ENCODE data around the gene CPZ. TPM values are rescaled to one million over a fixed set of nuclear protein-coding genes. Genes with fewer than 3 reads are reported as not detected.

The CPZ gene
- polyA plus RNA-seq, 1 donor (not counting 4 experiments of a cell fraction or from before 2014, with no cell fraction given), result not detected

DNA sequence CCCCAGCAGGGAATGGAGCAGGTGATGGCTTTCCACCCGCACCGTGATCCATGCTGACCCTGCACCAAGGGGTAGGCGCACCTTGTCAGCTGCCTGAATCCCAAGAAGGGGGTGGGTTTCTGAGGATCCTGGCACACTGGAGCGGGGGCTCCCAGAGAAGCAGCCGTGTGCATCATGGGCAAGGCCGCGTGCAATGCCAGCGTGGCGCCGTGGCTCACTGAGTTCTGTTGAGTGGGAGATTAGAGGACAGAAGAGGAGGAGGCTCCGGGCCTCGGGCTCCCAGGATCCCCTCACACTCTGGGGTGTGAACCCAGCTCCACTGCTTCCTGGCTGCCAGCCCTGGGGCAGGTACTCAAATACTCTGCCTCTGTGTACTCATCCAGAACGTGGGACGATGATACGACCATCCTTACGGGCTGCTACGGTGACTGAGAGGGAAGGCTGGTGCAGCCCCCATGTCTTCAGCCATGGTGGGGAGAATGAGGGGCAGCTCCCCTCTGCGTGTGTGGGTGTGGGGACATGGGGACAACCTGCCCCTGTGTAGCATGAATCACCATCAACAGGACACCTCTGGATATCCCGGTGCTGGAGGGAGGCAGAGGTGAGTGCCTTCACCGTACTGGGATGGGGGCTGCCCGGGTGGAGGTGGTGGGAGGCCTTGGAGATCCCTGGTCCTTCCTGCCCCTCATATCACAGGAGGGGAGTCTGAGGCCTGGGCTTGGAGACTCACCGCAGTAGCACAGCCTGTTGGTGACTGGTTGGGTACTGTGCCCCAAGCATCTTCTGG is 52.6 kb downstream of the CPZ start:
- dilution Hi-C loops (cut with MboI; ENCODE audit: extremely low pct_ligation_motif_present, low sequenced_read_pairs), result no loop called here

DNA sequence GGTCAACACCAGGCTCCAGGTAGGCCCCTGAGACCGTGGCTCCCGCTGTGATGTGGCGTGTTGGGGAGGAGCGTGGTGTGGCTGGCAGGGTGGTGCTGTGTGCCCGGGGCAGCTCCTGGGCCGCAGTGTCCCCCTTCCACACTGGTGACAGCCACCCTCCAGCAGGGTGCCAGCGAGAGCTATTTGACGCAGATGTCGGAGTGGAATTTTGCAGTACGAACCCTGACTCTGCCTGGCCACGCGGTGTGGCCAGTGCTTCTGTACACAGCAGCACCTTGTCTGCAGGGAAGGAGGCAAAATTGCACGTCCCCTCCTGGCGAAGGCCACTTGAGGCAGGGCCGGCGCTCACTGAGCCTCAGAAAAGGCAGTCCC is 53.2 kb downstream of the CPZ start:
- Histone ChIP-seq H3K27me3 (ENCODE audit: control insufficient read depth, extremely low read depth, insufficient read depth, low read length) (no peaks in the 10 kb centered on the region), H3K9me3 (ENCODE audit: control insufficient read depth, low read depth, low read length) (peaks cover 3% of the 10 kb centered on the region), H3K4me3 (ENCODE audit: control insufficient read depth in 2 of 3, extremely low read depth in 1 of 3, insufficient read depth in 2 of 3, low read depth in 1 of 3, low read length in 3 of 3) (no peak overlapping the region), H3K4me2 (ENCODE audit: control insufficient read depth, extremely low read depth, insufficient read depth, low read depth, low read length) (no peak overlapping the region), H3K9me1 (ENCODE audit: control insufficient read depth, extremely low read depth, insufficient read depth, low read length) (no peaks in the 10 kb centered on the region), H3K27ac (ENCODE audit: control insufficient read depth, insufficient read depth, low read length) (no peak overlapping the region), H4K20me1 (ENCODE audit: control insufficient read depth, extremely low read depth, insufficient read depth, low read length) (no peaks in the 10 kb centered on the region), H3K4me1 (ENCODE audit: control insufficient read depth, extremely low read depth, insufficient read depth, low read length) (no peaks in the 10 kb centered on the region), H3K9ac (ENCODE audit: control insufficient read depth, extremely low read depth, insufficient read depth, low read length) (no peak overlapping the region), H2AFZ (ENCODE audit: control insufficient read depth, low read length) (no peak overlapping the region), H3K79me2 (ENCODE audit: control insufficient read depth, insufficient read depth, low read length) (no peaks in the 10 kb centered on the region), H3K36me3 (ENCODE audit: control insufficient read depth in 2 of 2, extremely low read depth in 1 of 2, insufficient read depth in 2 of 2, low read length in 2 of 2) (no peaks in the 10 kb centered on the region)
- DNase-seq (ENCODE audit: low read depth, low spot score) (no peak), FAIRE-seq (no peak)
- TF ChIP-seq, protein P1, sequence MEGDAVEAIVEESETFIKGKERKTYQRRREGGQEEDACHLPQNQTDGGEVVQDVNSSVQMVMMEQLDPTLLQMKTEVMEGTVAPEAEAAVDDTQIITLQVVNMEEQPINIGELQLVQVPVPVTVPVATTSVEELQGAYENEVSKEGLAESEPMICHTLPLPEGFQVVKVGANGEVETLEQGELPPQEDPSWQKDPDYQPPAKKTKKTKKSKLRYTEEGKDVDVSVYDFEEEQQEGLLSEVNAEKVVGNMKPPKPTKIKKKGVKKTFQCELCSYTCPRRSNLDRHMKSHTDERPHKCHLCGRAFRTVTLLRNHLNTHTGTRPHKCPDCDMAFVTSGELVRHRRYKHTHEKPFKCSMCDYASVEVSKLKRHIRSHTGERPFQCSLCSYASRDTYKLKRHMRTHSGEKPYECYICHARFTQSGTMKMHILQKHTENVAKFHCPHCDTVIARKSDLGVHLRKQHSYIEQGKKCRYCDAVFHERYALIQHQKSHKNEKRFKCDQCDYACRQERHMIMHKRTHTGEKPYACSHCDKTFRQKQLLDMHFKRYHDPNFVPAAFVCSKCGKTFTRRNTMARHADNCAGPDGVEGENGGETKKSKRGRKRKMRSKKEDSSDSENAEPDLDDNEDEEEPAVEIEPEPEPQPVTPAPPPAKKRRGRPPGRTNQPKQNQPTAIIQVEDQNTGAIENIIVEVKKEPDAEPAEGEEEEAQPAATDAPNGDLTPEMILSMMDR (optimal IDR thresholded peaks at IDR 0.05 in 1 of 3, IDR thresholded peaks at IDR 0.05 in 1 of 3, conservative IDR thresholded peaks at IDR 0.05 in 1 of 3; ENCODE audit: extremely low read depth in 1 of 3, insufficient read depth in 2 of 3, low read length in 3 of 3), result no peak
- no peak for TF ChIP-seq EZH2 (IDR thresholded peaks at IDR 0.05; ENCODE audit: low read length)
- dilution Hi-C loops (cut with MboI; ENCODE audit: extremely low pct_ligation_motif_present, low sequenced_read_pairs), result no loop called here

More for the DNA sequence above, 52.6 kb downstream of the CPZ start:
- Histone ChIP-seq H3K9me3 (ENCODE audit: control insufficient read depth, low read depth, low read length) (peaks cover 3% of the 10 kb centered on the region), H3K27ac (ENCODE audit: control insufficient read depth, insufficient read depth, low read length) (no peak overlapping the region), H2AFZ (ENCODE audit: control insufficient read depth, low read length) (no peak overlapping the region), H3K36me3 (ENCODE audit: control insufficient read depth in 2 of 2, extremely low read depth in 1 of 2, insufficient read depth in 2 of 2, low read length in 2 of 2) (no peaks in the 10 kb centered on the region), H3K27me3 (ENCODE audit: control insufficient read depth, extremely low read depth, insufficient read depth, low read length) (no peaks in the 10 kb centered on the region), H3K9me1 (ENCODE audit: control insufficient read depth, extremely low read depth, insufficient read depth, low read length) (no peaks in the 10 kb centered on the region), H4K20me1 (ENCODE audit: control insufficient read depth, extremely low read depth, insufficient read depth, low read length) (no peaks in the 10 kb centered on the region), H3K9ac (ENCODE audit: control insufficient read depth, extremely low read depth, insufficient read depth, low read length) (no peak overlapping the region), H3K4me3 (ENCODE audit: control insufficient read depth in 2 of 3, extremely low read depth in 1 of 3, insufficient read depth in 2 of 3, low read depth in 1 of 3, low read length in 3 of 3) (no peak overlapping the region), H3K4me1 (ENCODE audit: control insufficient read depth, extremely low read depth, insufficient read depth, low read length) (no peaks in the 10 kb centered on the region), H3K79me2 (ENCODE audit: control insufficient read depth, insufficient read depth, low read length) (no peaks in the 10 kb centered on the region), H3K4me2 (ENCODE audit: control insufficient read depth, extremely low read depth, insufficient read depth, low read depth, low read length) (no peak overlapping the region)
- DNase-seq (ENCODE audit: low read depth, low spot score) (no peak), FAIRE-seq (no peak)
- TF ChIP-seq, protein P1 (optimal IDR thresholded peaks at IDR 0.05 in 1 of 3, IDR thresholded peaks at IDR 0.05 in 1 of 3, conservative IDR thresholded peaks at IDR 0.05 in 1 of 3; ENCODE audit: extremely low read depth in 1 of 3, insufficient read depth in 2 of 3, low read length in 3 of 3), result no peak
- TF ChIP-seq EZH2 (IDR thresholded peaks at IDR 0.05; ENCODE audit: low read length), result no peak
